Progenitor cell of endocrine pancreas (in vitro differentiated cells): ENCODE data around the gene FAM171A2. TPM values are rescaled to one million over a fixed set of nuclear protein-coding genes. Genes with fewer than 3 reads are reported as not detected.
A peak's percentile ranks its signal among the peaks of the same experiment; 100 is the strongest.

Source experiments
- DNase-seq: peaks from one replicate; pipeline ENCODE4 v3.0.0; 2021; ENCODE audit warnings: low spot score; ENCODE audit not compliant: unreplicated experiment
- H3K27ac Mint-ChIP-seq: 2 replicates; pipeline ENCODE4 v1.8.0; 2021; ENCODE audit warnings: mild to moderate bottlenecking, moderate library complexity, mixed read lengths
- H3K27me3 Mint-ChIP-seq: 2 replicates; pipeline ENCODE4 v1.8.0; 2021; ENCODE audit warnings: mixed read lengths
- H3K36me3 Mint-ChIP-seq: 2 replicates; pipeline ENCODE4 v1.8.0; 2022; ENCODE audit warnings: mixed read lengths; ENCODE audit not compliant: insufficient read depth
- H3K4me1 Mint-ChIP-seq: 2 replicates; pipeline ENCODE4 v1.8.0; 2021; ENCODE audit warnings: low read depth, mixed read lengths
- H3K4me3 Mint-ChIP-seq: 2 replicates; pipeline ENCODE4 v1.8.0; 2021; ENCODE audit warnings: low read depth, mild to moderate bottlenecking, moderate library complexity, mixed read lengths
- H3K9me3 Mint-ChIP-seq: 2 replicates; pipeline ENCODE4 v1.8.0; 2021; ENCODE audit warnings: low read depth, mixed read lengths
- total RNA-seq: library from RNA; stranded (reverse); gene quantifications from 2 replicates; pipeline ENCODE4 v1.2.1, GENCODE V29; 2021
- TF ChIP-seq, protein P1 (sequence below): fragments of 200-600 bp; sonication (generic); IDR thresholded peaks from one replicate; pipeline ENCODE4 v1.5.0; 2021; ENCODE audit warnings: antibody characterized with exemption, mild to moderate bottlenecking; ENCODE audit not compliant: unreplicated experiment

FAM171A2 gene
- total RNA-seq, 1 donor from 2014 or later = 42.5 TPM

DNA sequence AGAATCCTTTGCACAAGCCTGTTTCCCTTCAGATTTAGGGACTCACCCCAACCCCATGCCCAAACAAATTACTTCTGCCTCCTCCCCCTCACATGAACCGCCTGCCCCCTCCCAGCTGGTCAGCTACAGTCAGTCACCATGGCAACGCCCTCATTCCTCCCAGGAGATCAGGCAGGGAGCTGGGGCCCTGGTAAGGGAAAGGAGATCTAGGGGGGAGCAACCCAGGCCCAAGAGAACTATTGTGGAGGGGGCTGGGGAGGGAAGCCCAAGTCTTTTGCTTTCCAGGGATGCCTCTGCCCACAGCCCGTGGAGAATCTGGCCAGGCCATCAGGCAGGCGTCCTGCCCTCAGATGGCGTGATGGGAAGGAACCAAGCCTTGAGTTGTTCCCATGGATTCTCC, 2.8 kb downstream of the FAM171A2 start:
- Mint-ChIP-seq H3K27me3 (peaks cover 11% of the 10 kb centered on the region), H3K27ac (no peak overlapping the region), H3K4me1 (peaks cover 15% of the 10 kb centered on the region), H3K9me3 (no peaks in the 10 kb centered on the region), H3K4me3 (peak overlapping the region; percentile 41), H3K36me3 (peaks cover 1% of the 10 kb centered on the region)
- no peak for DNase-seq
- TF ChIP-seq, protein P1, sequence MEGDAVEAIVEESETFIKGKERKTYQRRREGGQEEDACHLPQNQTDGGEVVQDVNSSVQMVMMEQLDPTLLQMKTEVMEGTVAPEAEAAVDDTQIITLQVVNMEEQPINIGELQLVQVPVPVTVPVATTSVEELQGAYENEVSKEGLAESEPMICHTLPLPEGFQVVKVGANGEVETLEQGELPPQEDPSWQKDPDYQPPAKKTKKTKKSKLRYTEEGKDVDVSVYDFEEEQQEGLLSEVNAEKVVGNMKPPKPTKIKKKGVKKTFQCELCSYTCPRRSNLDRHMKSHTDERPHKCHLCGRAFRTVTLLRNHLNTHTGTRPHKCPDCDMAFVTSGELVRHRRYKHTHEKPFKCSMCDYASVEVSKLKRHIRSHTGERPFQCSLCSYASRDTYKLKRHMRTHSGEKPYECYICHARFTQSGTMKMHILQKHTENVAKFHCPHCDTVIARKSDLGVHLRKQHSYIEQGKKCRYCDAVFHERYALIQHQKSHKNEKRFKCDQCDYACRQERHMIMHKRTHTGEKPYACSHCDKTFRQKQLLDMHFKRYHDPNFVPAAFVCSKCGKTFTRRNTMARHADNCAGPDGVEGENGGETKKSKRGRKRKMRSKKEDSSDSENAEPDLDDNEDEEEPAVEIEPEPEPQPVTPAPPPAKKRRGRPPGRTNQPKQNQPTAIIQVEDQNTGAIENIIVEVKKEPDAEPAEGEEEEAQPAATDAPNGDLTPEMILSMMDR = no peak

- H3K36me3 Mint-ChIP-seq = peaks cover 2% of the 10 kb centered on the region
- H3K9me3 Mint-ChIP-seq = no peaks in the 10 kb centered on the region
- H3K4me1 Mint-ChIP-seq = peaks cover 15% of the 10 kb centered on the region
- no peak for DNase-seq
- H3K27ac Mint-ChIP-seq = no peak overlapping the region
- no peak overlapping the region for H3K4me3 Mint-ChIP-seq
- TF ChIP-seq, protein P1 = no peak
- H3K27me3 Mint-ChIP-seq = peaks cover 6% of the 10 kb centered on the region
Measured at GRCh38 chr17:44360144-44360533, 3.5 kb downstream of the FAM171A2 start.

- Mint-ChIP-seq H3K36me3 (peaks cover 4% of the 10 kb centered on the region), H3K4me1 (peaks cover 15% of the 10 kb centered on the region), H3K9me3 (no peaks in the 10 kb centered on the region), H3K27me3 (peaks cover 3% of the 10 kb centered on the region), H3K4me3 (no peak overlapping the region), H3K27ac (no peak overlapping the region)
- TF ChIP-seq, protein P1 = no peak
- DNase-seq = no peak
Measured at GRCh38 chr17:44359458-44360143, 4.1 kb downstream of the FAM171A2 start.

GRCh38 chr17:44359006-44359405, 4.6 kb downstream of the FAM171A2 start:
- Mint-ChIP-seq H3K27me3 (peaks cover 3% of the 10 kb centered on the region), H3K9me3 (no peaks in the 10 kb centered on the region), H3K4me1 (peaks cover 15% of the 10 kb centered on the region), H3K36me3 (peaks cover 4% of the 10 kb centered on the region), H3K4me3 (no peak overlapping the region), H3K27ac (no peak overlapping the region)
- no peak for DNase-seq
- TF ChIP-seq, protein P1 = no peak

GRCh38 chr17:44358066-44358465, 5.6 kb downstream of the FAM171A2 start:
- no peaks in the 10 kb centered on the region for H3K9me3 Mint-ChIP-seq
- no peak overlapping the region for H3K27ac Mint-ChIP-seq
- no peak for DNase-seq
- peaks cover 15% of the 10 kb centered on the region for H3K4me1 Mint-ChIP-seq
- H3K27me3 Mint-ChIP-seq = peaks cover 4% of the 10 kb centered on the region
- TF ChIP-seq, protein P1 = no peak
- H3K4me3 Mint-ChIP-seq = no peak overlapping the region
- H3K36me3 Mint-ChIP-seq = peaks cover 5% of the 10 kb centered on the region
